Psoas muscle (tissue), 8 donors: ENCODE data around the gene CEACAM19. TPM values are rescaled to one million over a fixed set of nuclear protein-coding genes. Genes with fewer than 3 reads are reported as not detected.

Source experiments
- ATAC-seq, 4 donors: fragments of 200-7000 bp; cut with Tn5 transposase; one replicate each; pipeline ENCODE4 v1.9.1; 2020; ENCODE audit warnings: moderate library complexity in 3 of 4, mild to moderate bottlenecking in 2 of 4
- DNase-seq, 2 donors: peaks; one replicate each; pipeline ENCODE4 v3.0.0-alpha.2; 2020
- H3K27ac ChIP-seq: fragments of 200-600 bp; one replicate; pipeline ENCODE4 v1.8.0; 2022
- H3K27me3 ChIP-seq, 3 donors: fragments of 200-600 bp in 1 of 3; one replicate each; pipeline versions ENCODE4 v1.6.1 to v1.8.0; 2013 to 2022; ENCODE audit warnings: low read length in 2 of 3, mild to moderate bottlenecking in 2 of 3, moderate library complexity in 1 of 3; ENCODE audit not compliant: insufficient read depth in 3 of 3
- H3K36me3 ChIP-seq, 2 donors: fragments of 200-600 bp in 1 of 2; one replicate each; pipeline versions ENCODE4 v1.6.1 to v1.8.0; 2013 to 2022; ENCODE audit warnings: low read depth in 1 of 2, mild to moderate bottlenecking in 1 of 2, moderate library complexity in 1 of 2; ENCODE audit not compliant: insufficient read depth in 1 of 2
- H3K4me1 ChIP-seq: fragments of 200-600 bp; one replicate; pipeline ENCODE4 v1.8.0; 2022
- H3K4me3 ChIP-seq: fragments of 200-600 bp; one replicate; pipeline ENCODE4 v1.8.0; 2022; ENCODE audit warnings: mild to moderate bottlenecking
- H3K9me3 ChIP-seq: fragments of 200-600 bp; one replicate; pipeline ENCODE4 v1.8.0; 2022
- CTCF ChIP-seq: fragments of 200-600 bp; IDR thresholded peaks from one replicate; pipeline ENCODE4 v1.8.0; 2022; ENCODE audit warnings: antibody characterized with exemption
- WGBS, 3 donors: extraction: QIAGEN DNeasy Blood & Tissue Kit; methylation state at CpG; one replicate each; pipeline versions ENCODE4 v1.1.6 to v1.1.7; 2013; 5-methylcytosine and 5-hydroxymethylcytosine counted together
- intact Hi-C, 2 donors: fragments of 100-400 bp; cut with DNase I; formaldehyde crosslinking; loops; one replicate each; pipeline versions ENCODE4 v1.11.0 to v1.14.2; 2022
- polyA plus RNA-seq, 3 donors: library from polyadenylated mRNA; stranded (reverse); fragments of 200-250 nt; gene quantifications; one replicate each; pipeline ENCODE4 v1.2.3, GENCODE V29; 2013
- total RNA-seq, 4 donors: library from RNA; stranded (reverse); fragmentation: NEBNext Ultra II Directional in 2 of 4; extraction: Animal tissue kit (Norgen Biotek cat#: 25700) in 2 of 4; gene quantifications; one replicate each; pipeline versions ENCODE4 v1.2.1 to v1.2.4, GENCODE V29; 2021 to 2023
- donor health status: healthy with polysubstance abuse.
- donor health status: DM: no; HTN: no; CAD: no; lungs with moderate emphysema.
- donor health status: Bipolar disorder and iron deficiency.
- donor health status: healthy.
- donor health status: DM: yes; HTN: yes; CAD: no.
- donor health status: DM: no; HTN: no; CAD: no.
- donor health status: DM: no; HTN: no; CAD: no.
- donor health status: DM: yes; HTN: yes; CAD: no.

The CEACAM19 gene
- total and polyA plus RNA-seq, 7 donors = 3.7 to 14.7 (median 8.6) TPM

GRCh38 chr19:44649578-44650145 lies 21.6 kb upstream of the CEACAM19 start:
- no peaks in the 10 kb centered on the region for H3K27me3 ChIP-seq
- H3K9me3 ChIP-seq = no peaks in the 10 kb centered on the region
- no peak overlapping the region for H3K27ac ChIP-seq
- intact Hi-C loops = loop anchor here in 1 of 2 donors (5.0 kb wide), 1 partner anchor 62 kb away; no protein-coding TSS in a partner anchor
- DNase-seq (no peak), ATAC-seq (no peak)
- H3K4me1 ChIP-seq = peaks cover 30% of the 10 kb centered on the region
- no peak for TF ChIP-seq CTCF
- no peak overlapping the region for H3K4me3 ChIP-seq
- H3K36me3 ChIP-seq = peaks cover 6 to 70% of the 10 kb centered on the region in 2 donors
- WGBS, 3 donors = 55 to 75% (median 64%) methylated on average over 15 of the region's 15 CpGs

- DNase-seq = no peak
- Histone ChIP-seq H3K27me3 (no peaks in the 10 kb centered on the region), H3K36me3 (peaks cover 11 to 93% of the 10 kb centered on the region in 2 donors), H3K9me3 (no peaks in the 10 kb centered on the region), H3K4me1 (peaks cover 13% of the 10 kb centered on the region), H3K27ac (no peak overlapping the region), H3K4me3 (no peak overlapping the region)
- TF ChIP-seq CTCF = no peak
- intact Hi-C loops = no loop called here
- 77 to 93% (median 83%) methylated on average over 5 of the region's 5 CpGs for WGBS, 3 donors
- ATAC-seq = no peak
These were observed 17.9 kb upstream of the CEACAM19 start for GRCh38 chr19:44653343-44653742.

- Histone ChIP-seq H3K4me3 (no peak overlapping the region), H3K9me3 (no peaks in the 10 kb centered on the region), H3K36me3 (peaks cover 11 to 93% of the 10 kb centered on the region in 2 donors), H3K27me3 (no peaks in the 10 kb centered on the region), H3K4me1 (peaks cover 5% of the 10 kb centered on the region), H3K27ac (no peak overlapping the region)
- TF ChIP-seq CTCF = peak; percentile 63
- WGBS, 3 donors = 34 to 45% (median 39%) methylated on average over 15 to 16 of the region's 16 CpGs
- ATAC-seq (peak; percentile 73 to 86 (median 82)), DNase-seq (peak; percentile 72 to 84)
- intact Hi-C loops = no loop called here
These were observed 17.1 kb upstream of the CEACAM19 start for GRCh38 chr19:44653977-44654774.

GRCh38 chr19:44657211-44657921 lies 13.9 kb upstream of the CEACAM19 start:
- H3K36me3 ChIP-seq = peaks cover 18 to 95% of the 10 kb centered on the region in 2 donors
- no peaks in the 10 kb centered on the region for H3K27me3 ChIP-seq
- DNase-seq = peak; percentile 60 to 81
- peaks cover 5% of the 10 kb centered on the region for H3K4me1 ChIP-seq
- WGBS, 3 donors = 40 to 44% (median 42%) methylated on average over 24 to 25 of the region's 25 CpGs
- no peaks in the 10 kb centered on the region for H3K9me3 ChIP-seq
- intact Hi-C loops = loop anchor here (2.0 to 5.0 kb wide), 2 partner anchors 85 to 87 kb away; no protein-coding TSS in a partner anchor
- H3K4me3 ChIP-seq = no peak overlapping the region
- peak; percentile 90 for TF ChIP-seq CTCF
- no peak overlapping the region for H3K27ac ChIP-seq
- ATAC-seq = peak; percentile 63 to 79 (median 68)
